SK-MEL-5 (cell line): ENCODE data around the gene KIF6. TPM values are rescaled to one million over a fixed set of nuclear protein-coding genes. Genes with fewer than 3 reads are reported as not detected.

Experiments used
- DNase-seq: peaks from one replicate; pipeline ENCODE4 v3.0.0-alpha.2; 2016; ENCODE audit warnings: low read depth, low spot score
- in situ Hi-C: cut with HindIII; loops from 2 replicates; pipeline ENCODE4 v1.10.0; 2016; ENCODE audit warnings: low sequenced_read_pairs, high pct_unique_total_duplicates, low pct_unique_long_range_greater_than_20kb
- total RNA-seq: library from RNA; depleted of rRNA; stranded (reverse); fragments of >200 nt; shearing (Covaris generic); gene quantifications from 2 replicates; pipeline ENCODE4 v1.2.3, GENCODE V29; 2014

KIF6 gene
- total RNA-seq, 1 experiment from 2014 or later = 23.6 TPM

DNA sequence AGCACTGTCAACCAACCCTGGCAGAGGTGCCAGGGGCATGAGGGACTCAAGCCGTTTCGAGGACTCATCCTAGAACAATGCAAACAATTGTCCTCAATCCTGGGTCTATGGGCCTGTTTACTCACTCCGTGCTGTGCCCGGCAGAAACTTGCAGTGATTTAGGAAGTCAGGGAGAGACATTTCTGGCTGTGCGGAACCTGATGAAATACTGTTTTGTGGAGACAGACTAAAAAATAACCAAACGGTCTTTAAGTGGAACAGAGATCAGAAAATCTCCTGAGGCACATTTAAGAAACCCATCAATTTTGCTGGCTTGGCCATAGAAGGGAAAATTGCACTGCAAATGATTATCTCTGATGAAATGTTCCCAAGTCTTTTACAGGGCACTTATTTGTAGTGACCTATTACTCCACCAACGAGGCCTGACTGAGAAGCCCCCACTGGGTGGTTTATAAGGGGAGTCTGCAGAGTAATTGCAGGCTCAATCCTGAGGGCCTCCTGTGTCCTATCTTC, 322.9 kb downstream of the KIF6 start:
- in situ Hi-C loops = no loop called here

DNA sequence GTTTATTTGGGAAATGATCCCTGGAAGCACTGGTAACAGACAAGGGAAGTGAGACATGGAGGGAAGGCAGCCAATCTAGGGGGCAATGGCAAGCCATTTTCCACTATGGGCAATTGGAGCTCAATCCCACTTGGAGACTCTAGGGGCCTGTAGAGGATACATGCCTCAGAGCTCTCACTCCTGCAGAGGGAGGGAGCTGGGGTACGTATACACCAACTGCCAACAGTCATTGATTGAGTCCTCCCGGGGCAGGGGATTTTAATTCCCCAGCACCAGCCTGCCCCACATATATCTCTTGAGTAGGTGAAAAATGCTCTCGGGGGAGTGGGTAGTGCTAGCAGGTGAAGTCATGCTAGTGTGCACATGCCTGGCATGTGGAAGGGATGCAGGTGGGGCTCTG, 323.8 kb downstream of the KIF6 start:
- DNase-seq = no peak
- in situ Hi-C loops = no loop called here

More for the DNA sequence above, 322.9 kb downstream of the KIF6 start:
- DNase-seq = peak; percentile 46

DNA sequence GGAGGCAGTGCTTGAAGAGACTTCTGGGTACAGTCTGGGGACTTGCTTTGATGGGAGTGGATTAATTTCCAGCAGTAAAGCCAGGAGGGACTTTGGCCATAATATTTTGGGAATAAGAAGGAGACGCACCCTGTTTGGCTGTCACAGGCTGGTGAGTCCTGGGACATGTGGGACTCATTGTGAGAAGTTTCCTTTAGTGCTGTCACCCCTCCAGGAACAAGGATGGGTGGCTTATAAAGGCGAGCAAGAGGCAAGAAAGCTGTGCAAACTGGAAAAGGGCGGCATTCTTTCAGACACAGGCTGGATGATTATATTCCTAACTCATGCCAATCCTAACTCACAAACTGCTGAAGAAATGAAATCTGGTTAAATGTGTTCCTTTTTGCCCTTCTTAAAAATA, 325.2 kb downstream of the KIF6 start:
- in situ Hi-C loops = no loop called here
- DNase-seq = no peak

DNA sequence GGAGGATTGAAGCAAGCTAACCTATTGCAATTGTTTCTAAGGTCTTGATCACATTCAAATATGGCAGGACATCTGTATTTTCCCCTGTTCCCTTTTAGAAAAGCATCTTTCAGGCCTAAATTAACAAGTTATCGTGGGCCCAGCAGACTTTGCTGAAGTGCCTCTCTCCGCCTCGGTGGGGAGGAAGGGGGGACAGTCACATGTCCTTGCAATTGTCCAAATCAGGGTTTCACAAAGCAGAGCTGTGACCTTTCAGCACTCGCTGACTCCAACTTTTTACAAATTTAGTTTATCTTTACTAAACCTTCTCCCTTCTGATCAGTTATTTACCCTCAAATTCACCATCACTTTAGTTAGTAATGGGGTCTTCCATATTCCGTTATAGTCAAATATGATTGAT, 328.4 kb downstream of the KIF6 start:
- no peak for DNase-seq
- in situ Hi-C loops = no loop called here

DNA sequence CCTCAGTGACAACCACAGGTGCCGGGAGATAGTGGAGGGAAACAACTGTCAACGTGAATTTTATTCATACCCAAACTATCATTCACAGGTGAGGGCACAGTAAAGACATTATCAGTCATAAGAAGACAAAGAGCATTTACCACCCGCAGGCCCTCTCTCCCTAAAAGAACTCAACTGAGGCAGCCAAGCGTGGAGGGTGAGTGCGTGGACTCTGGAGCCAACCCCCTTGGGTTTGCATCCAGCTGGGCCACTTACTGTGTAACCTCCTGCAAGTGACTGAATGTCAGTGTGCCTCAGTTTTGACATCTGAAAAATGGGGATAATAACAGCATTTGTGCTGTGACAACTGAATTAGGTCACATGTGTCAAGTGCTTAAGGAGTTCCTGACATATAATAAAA, 332.1 kb downstream of the KIF6 start:
- in situ Hi-C loops = no loop called here

DNA sequence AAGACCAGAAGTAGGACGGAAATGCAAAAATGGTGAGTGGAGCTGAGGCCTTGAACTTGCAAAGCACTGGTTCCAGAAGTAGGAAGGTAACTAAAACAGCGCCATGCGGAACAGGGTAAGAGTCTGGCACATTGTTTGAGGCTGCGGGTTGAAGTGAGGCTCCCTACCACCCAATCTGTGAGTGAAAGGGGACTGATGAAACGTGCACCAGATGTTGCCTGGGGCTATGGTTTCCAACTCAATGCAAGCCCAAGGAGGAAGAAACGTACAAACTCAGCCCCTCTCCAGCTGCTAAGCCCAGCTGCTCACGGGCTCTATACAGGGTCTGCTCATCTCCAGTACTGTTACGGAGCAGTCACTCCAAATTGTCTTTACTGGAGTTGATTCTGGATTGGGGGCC, 334.0 kb downstream of the KIF6 start:
- in situ Hi-C loops = no loop called here
- no peak for DNase-seq

More for the DNA sequence above, 332.1 kb downstream of the KIF6 start:
- DNase-seq = no peak

DNA sequence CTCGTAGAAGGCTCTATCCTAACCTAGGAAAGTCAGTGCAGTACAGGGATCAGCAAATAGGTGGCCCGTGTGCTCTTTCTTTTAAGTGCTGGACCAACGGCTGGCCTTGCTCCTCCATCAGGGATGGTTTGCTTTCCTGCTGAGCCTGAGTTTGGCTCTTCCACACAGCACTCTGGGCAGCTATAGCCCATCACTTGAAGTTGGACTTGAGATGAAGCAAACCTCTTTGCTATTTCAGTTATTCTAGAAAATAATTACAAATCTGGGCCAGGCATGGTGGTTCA, 335.8 kb downstream of the KIF6 start:
- peak; percentile 68 for DNase-seq
- in situ Hi-C loops = no loop called here

DNA sequence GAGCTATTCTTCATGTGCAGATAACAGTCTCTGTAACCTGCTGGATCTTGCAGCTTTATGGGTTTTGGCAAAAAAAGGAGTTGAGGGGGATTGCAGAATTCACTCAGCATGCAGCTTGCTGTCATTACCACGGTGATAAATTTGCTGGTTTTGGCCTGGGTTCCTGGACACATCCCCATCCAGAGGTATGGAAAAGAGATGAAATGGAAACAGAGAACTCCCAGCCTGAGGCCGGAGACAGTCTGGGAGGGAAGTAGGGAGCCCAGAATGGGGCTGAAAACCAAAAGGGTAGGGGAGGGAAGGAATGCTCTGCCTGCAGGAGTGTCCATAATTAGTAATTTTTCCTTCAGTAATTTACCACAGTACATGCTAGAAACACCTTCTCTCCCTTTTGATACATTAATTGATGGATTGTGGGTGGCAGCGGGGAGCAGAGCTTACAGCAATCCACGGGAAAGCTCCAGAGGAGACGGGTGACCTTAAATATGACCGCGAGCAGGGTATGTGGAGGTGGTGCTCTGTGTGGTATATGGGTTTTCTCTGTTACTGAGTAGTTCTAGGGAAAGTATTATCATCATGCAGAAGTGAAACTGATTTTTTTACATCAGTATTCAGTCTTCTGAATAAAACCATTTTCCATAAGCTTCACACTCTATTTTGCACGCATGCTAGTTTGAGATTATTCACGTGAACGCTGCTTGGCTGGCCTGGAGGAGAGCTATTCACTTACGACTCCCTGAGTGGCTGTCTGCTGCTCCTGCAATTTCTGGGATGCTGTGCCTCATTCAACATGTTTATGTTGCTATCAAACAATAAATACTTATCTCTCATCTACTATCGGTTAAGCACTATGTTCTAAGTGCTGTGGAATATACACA, 336.4 kb downstream of the KIF6 start:
- DNase-seq = no peak
- in situ Hi-C loops = no loop called here

DNA sequence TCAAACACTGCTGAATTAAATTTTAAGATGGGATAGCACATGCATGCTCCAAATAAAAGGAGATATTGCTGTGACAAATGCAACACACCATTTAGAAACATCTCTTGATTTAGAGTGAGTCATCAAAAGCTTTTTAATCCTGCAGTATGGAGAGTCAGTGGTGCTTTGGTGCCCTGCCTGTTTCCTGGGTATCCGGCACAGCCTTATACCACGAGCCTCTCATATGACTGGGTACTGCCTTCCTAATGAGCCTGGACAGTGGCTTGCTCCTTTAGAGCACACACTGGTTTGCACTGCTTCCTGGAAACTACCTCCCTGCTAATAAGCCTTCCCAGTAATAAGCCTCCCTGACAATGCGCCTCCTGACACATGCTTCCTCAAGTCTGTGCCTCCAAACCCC, 337.4 kb downstream of the KIF6 start:
- in situ Hi-C loops = no loop called here
- DNase-seq = peak; percentile 89

DNA sequence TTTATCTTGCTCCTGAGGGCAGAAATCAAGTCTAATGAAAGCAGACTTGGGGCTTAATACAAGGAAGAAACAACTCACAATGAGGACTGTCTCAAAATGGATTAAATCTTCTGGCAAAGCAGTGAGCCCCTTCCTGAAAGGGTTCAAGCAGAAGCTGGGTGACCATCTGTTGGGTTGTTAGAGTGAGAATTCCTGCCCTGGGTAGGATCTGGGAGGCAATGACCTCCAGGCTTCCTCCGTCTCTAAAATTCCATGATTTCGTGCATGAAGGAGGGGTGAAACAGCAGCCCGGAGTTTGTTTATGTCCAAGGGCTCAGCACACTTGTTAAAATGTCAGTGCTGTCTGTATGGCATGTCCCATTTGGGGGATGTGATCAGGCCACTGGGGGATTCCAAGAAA, 338.7 kb downstream of the KIF6 start:
- DNase-seq = no peak
- in situ Hi-C loops = no loop called here

DNA sequence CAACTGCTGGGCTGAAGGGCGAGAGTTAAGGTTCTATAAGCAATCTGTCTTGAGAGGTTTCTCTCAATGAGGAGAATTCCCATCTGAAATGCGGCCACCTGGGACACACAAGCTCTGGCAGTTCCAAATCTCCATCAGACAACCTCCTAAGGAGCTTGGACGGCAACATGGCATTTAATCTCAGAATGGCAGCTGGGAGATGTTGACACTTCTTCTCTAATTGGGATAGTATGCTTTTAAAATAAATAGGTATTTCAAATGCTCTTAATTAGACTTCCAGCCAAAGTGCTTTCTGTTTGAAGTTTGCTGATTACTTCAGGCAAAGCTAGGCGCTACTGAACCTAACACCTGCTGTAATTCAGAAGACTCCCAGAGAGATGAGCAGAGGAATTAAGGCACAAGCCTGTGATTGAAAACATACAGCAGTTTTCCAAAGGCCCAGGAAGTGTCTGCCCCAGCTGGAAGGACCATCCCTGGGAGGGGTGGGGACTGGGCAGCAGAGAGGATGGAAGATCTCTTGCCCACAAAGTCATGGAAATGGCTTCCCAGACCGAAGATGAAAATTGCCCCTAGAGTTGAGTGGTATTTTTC, 343.6 kb downstream of the KIF6 start:
- no peak for DNase-seq
- in situ Hi-C loops = no loop called here

DNA sequence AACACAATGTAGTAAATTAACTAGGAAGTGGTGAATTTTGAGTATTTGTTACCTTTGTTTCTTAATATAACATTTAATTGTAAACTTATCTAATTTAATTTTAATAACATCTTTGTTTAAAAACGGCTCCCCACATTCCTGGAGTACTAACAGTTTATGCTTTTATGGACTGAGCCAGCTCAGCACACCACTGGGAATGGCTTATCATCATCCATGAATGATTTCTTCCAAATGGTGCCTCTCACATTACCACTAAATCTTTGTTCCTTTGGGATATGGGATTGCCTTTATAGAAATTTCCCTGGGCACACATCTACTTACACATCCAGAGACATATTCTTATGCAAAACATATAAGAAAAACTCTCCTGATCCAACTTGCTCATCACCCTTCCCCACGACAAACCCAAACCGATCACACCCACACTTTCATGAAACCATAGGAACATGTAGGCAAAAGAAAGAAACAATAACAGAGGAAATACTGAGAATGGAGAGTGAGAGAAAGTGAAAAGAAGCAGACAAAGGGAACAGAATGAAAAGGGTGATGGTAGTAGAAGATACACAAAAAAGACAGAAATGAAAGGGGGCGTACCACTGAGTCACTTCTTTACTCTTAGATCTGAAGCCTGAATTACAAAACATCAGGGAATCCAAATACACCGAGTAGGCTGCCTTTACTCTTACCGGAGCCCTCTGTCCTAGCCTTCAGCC, 344.2 kb downstream of the KIF6 start:
- in situ Hi-C loops = no loop called here
- DNase-seq = no peak

DNA sequence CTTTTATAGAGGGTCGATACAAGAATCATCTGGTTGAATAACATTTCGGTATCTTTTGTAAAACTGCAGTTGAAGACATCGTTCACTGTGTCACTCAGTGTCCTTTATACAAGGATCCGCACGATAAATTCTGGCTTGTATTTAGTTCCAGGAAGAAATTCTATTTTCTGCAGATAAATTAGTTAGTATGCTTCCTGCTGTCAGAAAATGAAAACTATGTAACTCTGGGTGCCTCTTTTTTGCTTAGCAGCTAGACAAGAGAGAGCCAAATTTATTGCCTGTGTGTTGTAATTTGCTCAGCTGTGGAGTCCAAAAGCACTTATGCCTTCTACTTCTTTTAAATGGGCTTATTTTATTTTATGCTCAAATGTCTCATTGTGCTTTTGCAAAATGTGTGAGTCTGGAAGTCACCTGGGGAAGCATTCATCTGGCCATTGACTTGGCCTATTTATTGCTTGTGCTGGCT, 346.2 kb downstream of the KIF6 start:
- DNase-seq = no peak
- in situ Hi-C loops = no loop called here

DNA sequence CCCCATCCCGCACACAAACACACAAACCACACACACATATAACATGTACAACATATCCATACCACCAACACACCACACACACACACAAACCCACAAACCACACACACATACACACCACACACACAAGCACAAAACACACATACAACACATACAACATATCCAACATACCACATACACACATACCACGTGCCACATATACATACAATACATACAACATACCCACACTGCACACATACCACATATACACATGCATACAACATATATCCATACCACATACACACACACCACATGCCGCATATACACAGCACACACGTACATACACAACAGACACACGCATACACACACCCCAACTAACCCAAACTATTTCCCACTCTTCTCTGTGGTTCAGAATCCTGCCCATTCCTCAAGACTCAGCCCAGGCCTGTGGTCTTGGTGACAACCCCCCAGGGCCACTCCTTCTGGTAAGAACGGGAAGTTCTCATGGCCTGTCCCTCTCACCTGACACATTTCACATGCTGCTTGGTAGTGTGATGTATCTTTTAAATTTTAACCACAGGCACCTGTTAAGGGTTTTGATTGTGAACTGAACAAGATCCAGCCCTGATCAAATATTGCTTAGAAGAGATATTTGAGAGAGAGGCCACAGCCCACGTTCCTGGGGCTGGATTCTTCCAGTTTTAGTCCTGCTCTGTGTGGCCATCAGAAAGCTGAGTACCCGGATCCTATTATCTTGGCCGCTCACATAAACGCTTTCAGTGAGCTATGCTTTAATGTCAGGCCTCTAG, 346.8 kb downstream of the KIF6 start:
- DNase-seq = no peak

DNA sequence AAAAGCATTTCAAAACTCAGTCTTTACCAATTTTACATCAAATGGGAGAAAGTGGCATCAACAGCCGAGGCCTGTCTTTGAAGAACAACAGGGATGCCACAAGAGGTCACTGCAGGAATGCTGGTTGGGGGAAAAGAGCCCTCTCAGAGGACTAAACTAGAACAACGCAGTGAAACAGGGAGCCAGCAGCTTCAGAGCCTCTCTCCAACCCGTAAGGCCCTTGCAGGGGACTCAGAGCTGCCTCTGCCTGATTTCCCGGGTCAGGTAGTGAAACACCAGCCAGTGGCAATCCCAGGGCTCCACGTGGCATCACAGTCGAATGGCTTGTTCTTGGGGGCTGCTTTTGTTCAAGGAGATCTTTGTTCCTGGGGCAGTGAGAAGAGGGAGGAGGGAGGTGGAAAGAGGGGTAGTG, 347.7 kb downstream of the KIF6 start:
- in situ Hi-C loops = no loop called here

More for the DNA sequence above, 346.8 kb downstream of the KIF6 start:
- in situ Hi-C loops = no loop called here

DNA sequence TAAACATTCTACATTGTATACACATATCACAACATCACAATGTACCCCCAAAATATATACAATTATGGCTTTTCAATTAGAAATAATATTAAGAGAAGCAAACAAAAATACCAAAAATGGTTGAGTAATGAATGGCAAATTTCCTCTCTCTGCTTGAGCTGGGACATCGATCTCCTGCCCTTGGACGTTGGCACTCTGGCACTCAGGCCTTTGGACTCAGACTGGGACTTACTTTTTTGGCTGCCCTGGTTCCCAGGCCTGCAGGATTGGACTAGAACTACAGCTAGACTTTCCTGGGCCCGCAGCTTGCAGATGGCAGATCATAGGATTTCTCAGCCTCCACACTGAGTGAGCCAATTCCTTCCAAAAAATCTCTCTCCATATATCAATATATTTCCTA, 349.8 kb downstream of the KIF6 start:
- DNase-seq = no peak
- in situ Hi-C loops = no loop called here

More for the DNA sequence above, 347.7 kb downstream of the KIF6 start:
- DNase-seq = peak; percentile 88

DNA sequence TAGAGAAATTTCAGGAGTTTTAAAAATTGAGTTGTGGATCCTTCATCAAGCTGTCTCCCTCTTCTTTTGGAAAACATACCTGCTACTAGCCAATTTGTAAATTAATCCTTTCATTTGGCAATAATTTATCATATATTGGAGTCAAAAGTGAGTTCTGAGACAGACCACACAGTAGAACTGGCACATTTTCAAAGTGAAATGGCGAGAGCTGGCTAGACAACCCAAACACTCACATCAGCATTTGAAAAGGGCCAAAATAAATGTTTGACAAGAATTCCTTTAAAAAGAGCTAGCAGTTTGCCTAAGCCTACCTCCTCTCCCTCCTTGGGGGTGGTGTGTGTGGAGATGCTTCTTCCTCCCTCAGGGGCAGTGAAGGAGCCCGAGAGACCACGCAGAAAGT, 354.8 kb downstream of the KIF6 start:
- in situ Hi-C loops = no loop called here
- DNase-seq = no peak

DNA sequence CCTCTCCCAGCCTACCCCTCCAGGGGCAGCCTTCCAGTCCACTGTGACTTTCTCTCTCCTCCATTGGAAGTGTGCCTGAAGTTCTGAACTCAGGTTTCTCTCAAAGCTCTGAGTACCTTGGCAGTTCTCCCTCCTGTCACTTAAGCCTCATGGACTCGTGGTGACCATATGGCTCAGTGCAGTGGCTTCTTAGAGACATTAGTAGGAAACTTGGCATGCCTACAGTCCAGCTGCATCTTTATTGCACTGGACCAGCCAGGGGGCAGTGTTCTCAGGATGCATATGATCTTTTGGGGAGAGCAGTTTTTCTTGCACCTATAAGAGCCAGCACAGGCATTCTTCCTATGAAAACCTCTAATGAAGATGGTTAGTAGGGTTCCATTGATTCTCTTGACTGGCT, 355.2 kb downstream of the KIF6 start:
- in situ Hi-C loops = no loop called here
- DNase-seq = no peak
